ENCODE data around the gene CCDC88B. TPM values are rescaled to one million over a fixed set of nuclear protein-coding genes. Genes with fewer than 3 reads are reported as not detected.

The CCDC88B gene
- total and polyA plus RNA-seq, 9 of the 15 experiments (the other 6 are each of a cell fraction or from before 2014, with no cell fraction given) = 0.13 to 18.1 (median 7.9) TPM

GRCh38 chr11:64341851-64342791 lies 2.1 kb downstream of the CCDC88B start (continued):
- TF ChIP-seq ZC3H11A (IDR thresholded peaks at IDR 0.05; ENCODE audit: low read depth, low read length) = no peak
- TF ChIP-seq NELFE (IDR thresholded peaks at IDR 0.05; ENCODE audit: insufficient read depth, insufficient read length) = no peak
- TF ChIP-seq MBD2 (IDR thresholded peaks at IDR 0.05; ENCODE audit: borderline replicate concordance, low read depth) = no peak
- TF ChIP-seq ELF1 (tag; IDR thresholded peaks at IDR 0.05) = no peak
- no peak for TF ChIP-seq ZNF407 (IDR thresholded peaks at IDR 0.05; ENCODE audit: low read depth)
- no peak for TF ChIP-seq PTBP1 (IDR thresholded peaks at IDR 0.05; ENCODE audit: low read depth, low read length)
- TF ChIP-seq ZFP1 (CRISPR knock-in tag; IDR thresholded peaks at IDR 0.05) = no peak
- 0 out of 2 replicates have a peak, but pooled peaks have one; percentile 63 for TF ChIP-seq GATAD2A (IDR thresholded peaks at IDR 0.05)
- TF ChIP-seq RBBP5 (IDR thresholded peaks at IDR 0.05; ENCODE audit: borderline replicate concordance, insufficient read depth, low read length, poor library complexity, severe bottlenecking) = peak; percentile 49
- no peak for TF ChIP-seq BRD9 (IDR thresholded peaks at IDR 0.05; ENCODE audit: low read depth, partially characterized antibody)
- no peak for TF ChIP-seq ZNF551 (CRISPR knock-in tag; IDR thresholded peaks at IDR 0.05)
- TF ChIP-seq, protein P1, sequence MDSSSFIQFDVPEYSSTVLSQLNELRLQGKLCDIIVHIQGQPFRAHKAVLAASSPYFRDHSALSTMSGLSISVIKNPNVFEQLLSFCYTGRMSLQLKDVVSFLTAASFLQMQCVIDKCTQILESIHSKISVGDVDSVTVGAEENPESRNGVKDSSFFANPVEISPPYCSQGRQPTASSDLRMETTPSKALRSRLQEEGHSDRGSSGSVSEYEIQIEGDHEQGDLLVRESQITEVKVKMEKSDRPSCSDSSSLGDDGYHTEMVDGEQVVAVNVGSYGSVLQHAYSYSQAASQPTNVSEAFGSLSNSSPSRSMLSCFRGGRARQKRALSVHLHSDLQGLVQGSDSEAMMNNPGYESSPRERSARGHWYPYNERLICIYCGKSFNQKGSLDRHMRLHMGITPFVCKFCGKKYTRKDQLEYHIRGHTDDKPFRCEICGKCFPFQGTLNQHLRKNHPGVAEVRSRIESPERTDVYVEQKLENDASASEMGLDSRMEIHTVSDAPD (CRISPR knock-in tag; IDR thresholded peaks at IDR 0.05) = 0 out of 2 replicates have a peak, but pooled peaks have one; percentile 48
- TF ChIP-seq ERF (CRISPR knock-in tag; IDR thresholded peaks at IDR 0.05) = no peak
- TF ChIP-seq POLR3A (IDR thresholded peaks at IDR 0.05; ENCODE audit: borderline replicate concordance, extremely low read depth, insufficient read depth, insufficient read length) = no peak
- no peak for TF ChIP-seq PHTF2 (CRISPR knock-in tag; IDR thresholded peaks at IDR 0.05)
- TF ChIP-seq TSC22D4 (tag; IDR thresholded peaks at IDR 0.05) = no peak
- TF ChIP-seq PHB (CRISPR knock-in tag; IDR thresholded peaks at IDR 0.05) = no peak
- TF ChIP-seq HDGF (IDR thresholded peaks at IDR 0.05) = no peak
- no peak for TF ChIP-seq HDAC6 (IDR thresholded peaks at IDR 0.05; ENCODE audit: low read depth, low read length)
